Measurements from ENCODE around the gene DENND4C.
A peak's percentile ranks its signal among the peaks of the same experiment; 100 is the strongest.
"Not testable (repeated sequence)": the region's sequence is repeated elsewhere in the genome, so short reads cannot be mapped to it uniquely, and the experiment has no call there.

Gene DENND4C

DNA sequence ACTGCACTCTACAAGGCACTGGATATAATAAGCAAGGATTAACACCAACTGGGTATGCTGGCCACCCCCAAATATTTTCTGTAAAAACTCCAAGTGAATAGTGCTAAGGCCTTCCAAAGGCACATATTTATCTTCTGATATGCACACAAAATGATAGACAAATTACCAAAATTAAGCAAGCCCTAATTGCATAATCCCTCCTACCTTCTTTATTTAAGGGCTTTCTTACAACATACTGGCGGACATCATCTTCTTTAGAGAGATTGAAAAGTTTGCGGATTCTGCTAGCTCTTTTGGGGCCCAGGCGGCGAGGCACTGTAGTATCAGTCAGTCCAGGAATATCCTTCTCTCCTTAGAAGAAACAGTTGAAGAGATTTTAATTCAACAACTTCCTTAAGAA, 147.7 kb downstream of the DENND4C start:
- no peak for DNase-seq

DNA sequence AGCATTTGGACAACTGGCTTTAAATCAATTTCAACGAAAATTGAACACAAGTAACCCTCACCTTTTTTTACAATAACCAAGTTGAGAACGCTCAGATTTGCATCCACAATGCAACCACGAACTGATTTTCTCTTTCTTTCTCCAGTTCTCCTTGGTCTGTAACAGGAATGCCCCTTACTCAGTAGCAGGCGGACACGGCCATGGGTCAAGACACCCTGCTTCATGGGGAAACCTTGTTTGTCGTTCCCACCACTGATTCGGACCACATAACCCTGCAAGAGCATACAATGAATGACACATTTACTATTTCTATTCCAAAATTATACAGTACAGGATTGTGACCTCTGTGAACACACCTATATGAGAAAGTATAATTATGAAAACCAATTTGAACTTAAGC, 148.2 kb downstream of the DENND4C start:
- DNase-seq, result no peak

DNA sequence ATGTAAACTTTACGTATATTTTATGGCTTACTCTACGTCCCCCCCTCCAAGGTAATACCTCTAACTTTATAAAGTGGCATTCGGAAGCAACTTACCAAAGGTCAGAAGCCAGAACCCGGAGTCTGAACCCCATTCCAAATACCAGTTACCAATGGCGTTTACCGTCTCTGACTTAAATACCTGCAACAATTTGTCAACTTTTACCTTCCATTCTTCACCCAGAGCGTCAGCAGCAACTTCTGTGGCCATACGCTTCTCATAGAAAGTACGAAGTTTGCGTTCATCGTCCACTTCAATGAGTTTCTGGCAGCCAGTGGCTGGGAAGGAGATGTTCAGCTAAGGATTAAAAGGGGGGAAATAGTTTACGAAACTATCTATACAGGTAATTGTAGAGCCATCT, 148.8 kb downstream of the DENND4C start:
- no peak for DNase-seq

- DNase-seq, result no peak
These were observed 149.2 kb downstream of the DENND4C start for GRCh38 chr9:19379697-19380046.

- no peak for DNase-seq
These were observed 150.3 kb downstream of the DENND4C start for GRCh38 chr9:19380826-19381075.

DNA sequence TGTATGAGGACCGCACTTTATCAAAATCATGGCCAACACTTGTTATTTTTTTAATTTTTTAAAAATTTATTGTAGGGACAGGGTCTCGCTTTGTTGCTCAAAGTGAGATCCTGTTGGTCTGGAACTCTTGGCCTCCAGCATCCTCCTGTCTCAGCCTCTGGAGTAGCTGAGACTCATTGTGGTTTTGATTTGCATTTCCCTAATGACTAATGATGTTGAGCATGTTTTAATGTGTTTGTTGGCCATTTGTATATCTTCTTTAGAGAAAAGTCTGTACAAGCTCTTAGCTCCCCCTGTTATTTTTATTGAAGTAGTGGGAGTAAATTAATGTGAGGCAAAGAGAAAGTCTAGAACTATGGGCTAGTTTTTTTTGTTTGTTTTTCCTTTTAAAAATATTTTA, 151.2 kb downstream of the DENND4C start:
- DNase-seq, result no peak

GRCh38 chr9:19385212-19385611, 154.7 kb downstream of the DENND4C start:
- DNase-seq, result not testable (repeated sequence)

DNA sequence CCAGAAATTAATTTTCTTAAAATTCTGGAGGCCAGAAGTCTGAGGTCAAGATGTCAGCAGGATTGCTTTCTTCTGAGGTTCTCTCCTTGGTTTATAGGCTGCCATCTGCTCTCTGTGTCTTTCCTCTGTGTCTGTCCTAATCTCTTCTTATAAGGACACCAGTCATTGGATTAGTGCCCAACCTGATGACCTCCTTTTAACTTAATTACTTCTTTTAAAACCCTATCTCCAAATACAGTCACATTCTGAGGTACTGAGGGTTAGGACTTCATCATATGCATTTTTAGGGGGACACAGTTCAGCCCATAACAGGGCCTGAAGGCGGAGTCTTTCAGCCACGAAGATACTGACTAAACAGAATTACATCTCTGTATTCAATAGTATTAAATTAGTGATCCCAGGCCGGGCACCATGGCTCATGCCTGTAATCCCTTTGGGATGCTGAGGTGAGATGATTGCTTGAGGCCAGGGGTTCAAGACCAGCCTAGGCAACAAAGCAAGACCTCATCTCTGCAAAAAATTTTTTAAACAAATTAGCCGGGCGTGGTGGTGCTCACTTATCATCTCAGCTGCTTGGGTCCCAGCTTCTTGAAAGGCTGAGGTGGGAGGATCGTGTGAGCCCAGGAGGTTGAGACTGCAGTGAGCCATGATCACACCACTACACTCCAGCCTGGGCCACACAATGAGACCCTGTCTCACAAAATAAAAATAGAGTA, 155.5 kb downstream of the DENND4C start:
- no peak for DNase-seq

DNA sequence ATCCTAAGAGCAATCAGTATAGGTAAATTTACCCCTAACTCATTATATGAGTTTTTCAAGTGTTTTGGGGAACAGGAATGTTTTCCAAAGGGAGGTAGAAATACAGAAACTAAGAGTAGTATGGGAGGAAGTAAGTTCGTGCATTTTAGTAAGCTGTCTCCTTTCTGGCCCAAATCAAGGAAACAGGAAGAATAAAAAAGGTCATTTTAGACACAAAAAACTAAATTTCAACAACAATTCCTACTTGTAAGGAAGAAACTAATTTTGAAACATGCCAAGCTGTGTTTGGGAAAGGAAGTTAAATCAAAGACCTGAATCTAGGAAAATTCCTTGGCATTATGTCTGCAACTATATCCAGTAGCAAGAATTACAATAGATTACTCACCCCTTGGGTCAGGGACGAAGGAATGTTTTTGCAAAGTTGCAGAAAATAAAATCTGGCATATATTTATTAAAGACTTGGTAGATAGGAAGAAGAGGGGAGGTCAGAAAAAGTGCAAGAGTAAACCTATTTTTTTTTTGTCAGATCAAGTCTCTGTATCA, 156.1 kb downstream of the DENND4C start:
- DNase-seq, result no peak

GRCh38 chr9:19387317-19387716, 156.8 kb downstream of the DENND4C start:
- DNase-seq, result no peak

DNA sequence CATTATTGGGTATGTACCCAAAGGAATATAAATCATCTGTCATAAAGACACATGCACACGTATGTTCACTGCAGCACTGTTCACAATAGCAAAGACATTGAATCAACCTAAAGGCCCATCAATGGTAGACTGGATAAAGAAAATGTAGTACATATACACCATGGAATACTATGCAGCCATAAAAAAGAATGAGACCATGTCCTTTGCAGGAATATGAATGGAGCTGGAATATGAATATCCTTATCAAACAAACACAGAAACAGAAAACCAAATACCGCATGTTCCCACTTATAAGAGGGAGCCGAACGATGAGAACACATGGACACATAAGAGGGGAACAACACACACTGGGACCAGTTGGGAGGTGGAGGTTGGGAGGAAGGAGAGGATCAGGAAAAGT, 159.0 kb downstream of the DENND4C start:
- not testable (repeated sequence) for DNase-seq

DNA sequence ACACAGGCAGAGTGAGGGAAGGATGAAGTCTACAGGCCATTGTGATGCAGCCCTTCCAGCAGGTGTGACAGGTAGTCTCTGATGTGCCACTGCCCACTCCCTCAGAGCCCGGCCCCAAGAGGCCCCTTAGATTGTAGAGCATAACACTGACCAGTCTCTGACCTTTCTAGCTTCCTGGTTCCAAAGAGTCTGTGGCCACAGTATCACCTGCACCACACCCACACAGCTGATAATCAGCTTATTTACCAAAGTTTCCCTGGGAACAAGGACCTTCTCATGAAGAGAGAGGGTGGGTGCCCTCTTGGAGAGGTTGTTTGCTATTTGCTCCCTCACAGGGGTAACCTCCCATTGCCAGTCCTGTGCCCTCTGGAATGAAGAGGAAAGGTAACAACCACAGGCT, 167.4 kb downstream of the DENND4C start:
- DNase-seq, result no peak

DNA sequence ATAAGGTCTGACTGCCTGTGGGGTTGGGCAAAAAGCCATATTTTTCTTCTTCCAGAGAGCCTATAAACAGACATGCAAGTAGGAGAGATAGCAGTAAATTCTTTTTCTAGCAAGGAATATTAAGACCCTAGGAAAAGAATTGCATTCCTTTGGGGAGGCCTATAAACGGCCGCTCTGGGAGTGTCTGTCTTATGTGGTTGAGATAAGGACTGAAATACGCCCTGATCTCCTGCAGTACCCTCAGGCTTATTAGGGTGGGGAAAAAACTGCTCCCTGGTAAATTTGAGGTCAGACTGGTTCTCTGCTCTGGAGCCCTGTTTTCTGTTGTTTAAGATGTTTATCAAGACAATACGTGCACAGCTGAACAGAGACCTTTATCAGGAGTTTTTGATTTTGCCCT, 172.7 kb downstream of the DENND4C start:
- DNase-seq, result not testable (repeated sequence)

- no peak for DNase-seq
These were observed 174.0 kb downstream of the DENND4C start for GRCh38 chr9:19404283-19405075.

DNA sequence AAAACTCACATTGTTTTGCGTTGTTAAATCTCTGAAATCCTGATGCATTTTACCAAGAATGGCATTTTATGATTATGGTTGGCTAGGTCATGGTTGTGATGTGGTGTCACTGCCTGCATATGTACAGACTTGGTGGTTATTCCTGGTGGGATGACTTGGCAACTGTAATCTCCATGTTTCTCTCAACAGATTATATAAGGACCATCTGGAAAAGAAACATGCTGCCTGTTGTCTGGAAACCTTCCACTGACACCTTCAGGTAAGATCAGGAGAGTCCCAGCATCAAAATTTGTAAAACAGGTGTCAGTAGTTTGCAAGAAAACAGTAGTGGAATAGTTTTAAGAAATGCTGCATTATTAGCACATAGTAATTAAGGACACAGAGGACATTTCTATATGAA, 175.3 kb downstream of the DENND4C start:
- DNase-seq, result no peak

- DNase-seq, result no peak
These were observed 177.8 kb downstream of the DENND4C start for GRCh38 chr9:19408316-19408692.

- peak; percentile 94 to 96 for DNase-seq
These were observed 178.4 kb downstream of the DENND4C start, which contains the start of gene ACER2 for GRCh38 chr9:19408693-19409400. TSS of gene ACER2 (plus strand) at chr9:19409009. CDS start at chr9:19409085, 76 bp downstream.

DNA sequence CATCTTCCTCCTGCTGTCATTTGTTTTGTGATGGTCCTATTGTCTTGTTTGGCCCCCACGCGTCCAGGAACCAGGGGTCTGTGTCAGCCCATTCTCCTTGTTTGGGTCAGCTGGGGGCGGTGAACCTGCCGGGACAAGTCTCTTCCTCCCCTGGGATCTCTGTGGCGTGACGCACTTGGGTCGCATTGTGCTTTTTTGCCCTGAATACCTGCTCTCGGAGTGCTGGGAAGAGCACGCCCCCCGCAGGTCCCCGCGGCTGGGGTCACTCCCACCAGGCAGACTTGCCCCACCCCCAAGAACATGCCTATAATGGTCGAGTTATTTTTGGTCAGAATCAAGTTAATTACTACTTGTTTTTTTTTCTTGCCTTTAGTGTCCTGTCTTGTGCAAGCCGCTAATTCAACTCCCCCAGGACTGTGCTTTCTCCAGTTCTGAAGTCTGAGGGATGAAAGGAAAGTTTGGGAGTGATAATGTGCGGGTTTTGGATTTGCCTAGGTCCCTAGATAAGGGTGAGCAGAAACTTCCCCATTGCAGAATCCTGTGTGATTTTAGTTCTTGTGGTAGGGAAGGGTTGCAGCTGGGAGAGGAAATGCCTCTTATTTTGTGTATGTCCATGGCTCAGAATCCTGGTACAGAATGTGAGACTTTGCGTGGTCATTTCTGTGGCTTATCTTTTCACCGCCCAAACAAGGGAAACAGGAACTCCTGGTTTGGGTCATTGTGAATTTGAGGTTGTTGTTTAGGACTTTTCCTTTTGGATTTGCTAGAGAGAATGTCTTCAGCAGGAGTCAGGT, 179.1 kb downstream of the DENND4C start:
- peak; percentile 24 to 41 for DNase-seq

GRCh38 chr9:19410195-19410503, 179.7 kb downstream of the DENND4C start:
- no peak for DNase-seq

GRCh38 chr9:19410594-19410993, 180.1 kb downstream of the DENND4C start:
- DNase-seq, result no peak

DNA sequence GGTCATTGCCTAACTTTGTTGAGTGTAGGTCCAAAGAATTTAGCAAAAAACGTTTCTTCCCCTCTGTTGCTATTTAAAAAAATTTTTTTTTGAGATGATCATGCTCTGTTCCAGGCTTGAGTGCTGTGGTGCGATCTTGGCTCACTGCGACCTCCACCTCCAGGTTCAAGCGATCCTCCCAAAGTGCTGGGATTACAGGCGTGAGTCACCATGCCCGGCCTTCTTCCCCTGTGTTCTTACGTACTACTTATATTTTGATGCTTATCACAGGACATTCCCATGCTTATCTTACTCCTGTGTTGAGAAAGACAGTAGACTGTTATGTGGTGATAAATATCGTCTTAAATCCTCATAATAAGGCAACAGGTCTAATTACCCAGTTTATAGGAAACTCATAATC, 180.8 kb downstream of the DENND4C start:
- no peak for DNase-seq

DNA sequence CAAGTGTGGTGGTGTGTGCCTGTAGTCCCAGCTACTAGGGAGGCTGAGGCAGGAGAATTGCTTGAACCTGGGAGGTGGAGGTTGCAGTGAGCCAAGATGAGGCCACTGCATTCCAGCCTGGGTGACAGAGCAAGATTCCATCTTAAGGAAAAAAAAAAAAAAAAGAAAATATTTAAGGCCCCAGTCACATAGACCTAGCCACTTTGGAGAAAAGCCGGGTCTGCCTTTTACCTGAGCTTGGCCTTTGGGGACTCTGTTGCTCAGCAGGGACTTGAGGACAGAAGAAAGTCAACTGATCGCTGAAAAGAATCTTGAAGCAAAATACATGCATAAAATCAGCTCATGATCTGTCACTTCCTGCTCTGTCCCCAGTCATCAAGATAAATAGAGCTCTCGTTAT, 183.0 kb downstream of the DENND4C start:
- DNase-seq, result not testable (repeated sequence)

DNA sequence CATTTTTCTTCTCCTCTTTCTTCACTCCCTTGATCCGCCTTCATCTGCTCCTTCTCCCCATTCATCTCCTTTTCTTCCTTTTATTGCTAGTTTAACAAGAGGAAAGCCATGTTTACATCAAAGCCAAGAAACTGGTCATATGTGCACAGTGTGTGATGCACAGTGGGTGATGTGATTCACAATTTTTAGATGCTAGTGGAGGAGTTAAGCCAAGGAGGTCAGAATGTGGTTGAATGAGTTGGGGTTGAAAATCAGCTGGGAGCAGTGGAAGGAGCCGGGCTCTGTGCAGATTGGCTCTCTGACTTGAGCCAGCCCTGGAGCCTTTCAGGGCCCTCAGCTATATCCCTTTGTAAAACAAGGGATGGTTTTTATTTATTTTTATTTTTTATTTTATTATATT, 185.7 kb downstream of the DENND4C start:
- no peak for DNase-seq

Data from NCI-H1930 (cell line).